MM.1S (cell line): ENCODE measurements around the gene G6PC1.

ENCODE experiments used
- DNase-seq: peaks from one replicate; pipeline ENCODE4 v3.0.0-alpha.2; 2015
- H2AFZ ChIP-seq: fragments of 300-600 bp; sonication (generic); 2 replicates; pipeline ENCODE4 v1.6.0; 2016; ENCODE audit warnings: antibody characterized with exemption, low read length
- H3F3A ChIP-seq: fragments of 300-600 bp; sonication (generic); 2 replicates; pipeline ENCODE4 v1.6.1; 2016; ENCODE audit warnings: mild to moderate bottlenecking, antibody characterized with exemption, low read length, moderate library complexity, mixed read lengths; ENCODE audit not compliant: insufficient read depth
- H3K27ac ChIP-seq: fragments of 300-600 bp; sonication (generic); 2 replicates; pipeline ENCODE4 v1.5.1; 2016; ENCODE audit warnings: mild to moderate bottlenecking, low read length
- H3K27me3 ChIP-seq: fragments of 300-600 bp; sonication (generic); replicated peaks from 2 replicates; pipeline ENCODE4 v1.6.0; 2016; ENCODE audit warnings: low read length; ENCODE audit not compliant: insufficient read depth
- H3K36me3 ChIP-seq: fragments of 300-600 bp; sonication (generic); replicated peaks from 2 replicates; pipeline ENCODE4 v1.6.1; 2016; ENCODE audit warnings: mild to moderate bottlenecking, low read length, mixed read lengths; ENCODE audit not compliant: insufficient read depth
- H3K4me1 ChIP-seq: fragments of 300-600 bp; sonication (generic); 2 replicates; pipeline ENCODE4 v1.6.1; 2016; ENCODE audit warnings: low read length, mixed read lengths
- H3K4me2 ChIP-seq: fragments of 300-600 bp; sonication (generic); 2 replicates; pipeline ENCODE4 v1.6.0; 2016; ENCODE audit warnings: low read depth, low read length
- H3K4me3 ChIP-seq: fragments of 300-600 bp; sonication (generic); 2 replicates; pipeline ENCODE4 v1.5.1; 2016; ENCODE audit warnings: low read length, mixed read lengths
- H3K79me2 ChIP-seq: fragments of 300-600 bp; sonication (generic); 2 replicates; pipeline ENCODE4 v1.6.1; 2016; ENCODE audit warnings: mixed run types, low read length, mixed read lengths
- H3K9ac ChIP-seq: fragments of 300-600 bp; sonication (generic); 2 replicates; pipeline ENCODE4 v1.6.1; 2016; ENCODE audit warnings: low read length, mixed read lengths
- H3K9me2 ChIP-seq: fragments of 300-600 bp; sonication (generic); replicated peaks from 2 replicates; pipeline ENCODE4 v1.6.1; 2016; ENCODE audit warnings: mild to moderate bottlenecking, low read length, mixed read lengths; ENCODE audit not compliant: insufficient read depth
- H3K9me3 ChIP-seq: fragments of 300-600 bp; sonication (generic); replicated peaks from 2 replicates; pipeline ENCODE4 v1.6.1; 2016; ENCODE audit warnings: mild to moderate bottlenecking, low read length, mixed read lengths; ENCODE audit not compliant: insufficient read depth
- H4K20me1 ChIP-seq: fragments of 300-600 bp; sonication (generic); 2 replicates; pipeline ENCODE4 v1.6.1; 2016; ENCODE audit warnings: mild to moderate bottlenecking, low read length, moderate library complexity, mixed read lengths; ENCODE audit not compliant: insufficient read depth
- EZH2 ChIP-seq: fragments of 300-600 bp; sonication (generic); optimal IDR thresholded peaks from 2 replicates; pipeline ENCODE3; 2017; ENCODE audit warnings: low read depth, mild to moderate bottlenecking, antibody characterized with exemption, low read length, mixed read lengths
- EZH2phosphoT487 ChIP-seq: fragments of 300-600 bp; sonication (generic); IDR thresholded peaks from 2 replicates; pipeline ENCODE4 v1.6.1; 2018; ENCODE audit warnings: antibody characterized with exemption, low read length
- TF ChIP-seq, protein P1 (sequence below): fragments of 300-600 bp; sonication (generic); IDR thresholded peaks from 2 replicates; pipeline ENCODE4 v1.5.1; 2016; ENCODE audit warnings: antibody characterized with exemption, low read length, mixed read lengths

G6PC1 gene

DNA sequence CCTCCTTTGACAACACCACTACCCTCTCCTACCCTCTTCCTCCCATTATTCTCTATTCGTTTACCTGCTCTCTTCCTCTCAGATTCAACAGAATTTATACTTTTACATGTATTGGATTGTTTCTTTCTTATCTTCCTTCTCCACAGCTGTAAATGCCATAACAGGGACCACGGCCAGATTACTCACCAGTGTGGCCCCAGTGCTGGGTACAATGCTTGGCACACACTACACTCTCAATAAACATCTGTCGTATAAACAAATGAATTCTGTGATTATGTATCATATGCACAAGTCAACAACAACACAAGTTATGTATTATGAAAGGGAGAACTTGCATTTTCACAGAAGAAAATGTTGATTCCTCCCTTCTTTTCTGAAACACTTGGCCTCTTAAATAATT, 43.6 kb downstream of the G6PC1 start:
- Histone ChIP-seq H3K9me2 (no peaks in the 10 kb centered on the region), H3K27me3 (no peaks in the 10 kb centered on the region), H2AFZ (no peak overlapping the region), H3K36me3 (no peaks in the 10 kb centered on the region), H3F3A (no peaks in the 10 kb centered on the region), H3K79me2 (no peaks in the 10 kb centered on the region), H3K9me3 (no peaks in the 10 kb centered on the region), H3K4me1 (no peaks in the 10 kb centered on the region), H3K4me3 (no peak overlapping the region), H3K4me2 (no peak overlapping the region), H3K27ac (no peak overlapping the region), H4K20me1 (no peaks in the 10 kb centered on the region), H3K9ac (no peak overlapping the region)
- TF ChIP-seq EZH2phosphoT487 = no peak
- TF ChIP-seq, protein P1, sequence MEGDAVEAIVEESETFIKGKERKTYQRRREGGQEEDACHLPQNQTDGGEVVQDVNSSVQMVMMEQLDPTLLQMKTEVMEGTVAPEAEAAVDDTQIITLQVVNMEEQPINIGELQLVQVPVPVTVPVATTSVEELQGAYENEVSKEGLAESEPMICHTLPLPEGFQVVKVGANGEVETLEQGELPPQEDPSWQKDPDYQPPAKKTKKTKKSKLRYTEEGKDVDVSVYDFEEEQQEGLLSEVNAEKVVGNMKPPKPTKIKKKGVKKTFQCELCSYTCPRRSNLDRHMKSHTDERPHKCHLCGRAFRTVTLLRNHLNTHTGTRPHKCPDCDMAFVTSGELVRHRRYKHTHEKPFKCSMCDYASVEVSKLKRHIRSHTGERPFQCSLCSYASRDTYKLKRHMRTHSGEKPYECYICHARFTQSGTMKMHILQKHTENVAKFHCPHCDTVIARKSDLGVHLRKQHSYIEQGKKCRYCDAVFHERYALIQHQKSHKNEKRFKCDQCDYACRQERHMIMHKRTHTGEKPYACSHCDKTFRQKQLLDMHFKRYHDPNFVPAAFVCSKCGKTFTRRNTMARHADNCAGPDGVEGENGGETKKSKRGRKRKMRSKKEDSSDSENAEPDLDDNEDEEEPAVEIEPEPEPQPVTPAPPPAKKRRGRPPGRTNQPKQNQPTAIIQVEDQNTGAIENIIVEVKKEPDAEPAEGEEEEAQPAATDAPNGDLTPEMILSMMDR = no peak
- no peak for DNase-seq

DNA sequence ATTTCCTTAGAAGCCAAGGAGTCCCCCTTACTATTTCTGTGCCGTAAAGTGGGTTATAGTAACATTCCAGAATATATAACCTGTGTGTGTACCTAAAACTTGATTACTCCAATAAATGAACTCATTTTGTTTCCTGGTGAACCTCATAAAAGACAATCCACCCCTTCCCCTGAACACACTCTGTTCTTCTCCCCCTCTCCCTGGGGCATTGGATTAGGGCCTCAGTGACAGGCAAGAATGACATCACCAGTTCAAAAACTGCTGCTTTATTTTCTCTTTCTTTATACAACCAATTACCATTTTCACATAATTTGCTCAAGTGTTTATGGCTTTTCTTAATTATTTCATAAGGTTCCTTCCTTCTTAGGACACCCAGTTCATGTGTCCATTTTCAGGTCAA, 46.2 kb downstream of the G6PC1 start:
- H2AFZ ChIP-seq = no peak overlapping the region
- H4K20me1 ChIP-seq = no peaks in the 10 kb centered on the region
- no peak overlapping the region for H3K4me3 ChIP-seq
- H3K9me3 ChIP-seq = no peaks in the 10 kb centered on the region
- H3K27me3 ChIP-seq = no peaks in the 10 kb centered on the region
- no peak for TF ChIP-seq EZH2phosphoT487
- TF ChIP-seq, protein P1 = no peak
- no peak for TF ChIP-seq EZH2
- H3K9me2 ChIP-seq = no peaks in the 10 kb centered on the region
- H3K4me2 ChIP-seq = no peak overlapping the region
- no peaks in the 10 kb centered on the region for H3K36me3 ChIP-seq
- no peak overlapping the region for H3K9ac ChIP-seq
- no peaks in the 10 kb centered on the region for H3K4me1 ChIP-seq
- no peaks in the 10 kb centered on the region for H3K79me2 ChIP-seq
- no peak overlapping the region for H3K27ac ChIP-seq
- no peak for DNase-seq
- H3F3A ChIP-seq = no peaks in the 10 kb centered on the region

GRCh38 chr17:42950044-42950783, 49.6 kb downstream of the G6PC1 start:
- H3K36me3 ChIP-seq = 0 out of 2 replicates have a peak, but pooled peaks cover 3% of the 10 kb centered on the region
- H3K9me2 ChIP-seq = no peaks in the 10 kb centered on the region
- H3K4me1 ChIP-seq = no peaks in the 10 kb centered on the region
- H3K4me2 ChIP-seq = no peak overlapping the region
- TF ChIP-seq EZH2 = no peak
- TF ChIP-seq EZH2phosphoT487 = no peak
- TF ChIP-seq, protein P1 = no peak
- no peak overlapping the region for H2AFZ ChIP-seq
- H3K79me2 ChIP-seq = no peaks in the 10 kb centered on the region
- H3K9me3 ChIP-seq = no peaks in the 10 kb centered on the region
- no peak overlapping the region for H3K4me3 ChIP-seq
- no peak overlapping the region for H3K9ac ChIP-seq
- no peak for DNase-seq
- H3K27me3 ChIP-seq = no peaks in the 10 kb centered on the region
- H4K20me1 ChIP-seq = no peaks in the 10 kb centered on the region
- no peak overlapping the region for H3K27ac ChIP-seq
- no peaks in the 10 kb centered on the region for H3F3A ChIP-seq
